DND-41 (cell line): ENCODE measurements around the gene ADAM33.

Experiments used
- EZH2 ChIP-seq: IDR thresholded peaks from 3 replicates; pipeline ENCODE4 v1.6.1; 2012; ENCODE audit warnings: borderline replicate concordance, low read depth, mild to moderate bottlenecking, moderate library complexity, low read length, inconsistent platforms; ENCODE audit not compliant: severe bottlenecking
- TF ChIP-seq, protein P1 (sequence below): IDR thresholded peaks from 2 replicates; pipeline ENCODE4 v1.5.1; 2012; ENCODE audit warnings: borderline replicate concordance, low read length, moderate library complexity, mild to moderate bottlenecking; ENCODE audit not compliant: poor library complexity, severe bottlenecking; ENCODE audit errors: extremely low read depth

DNA sequence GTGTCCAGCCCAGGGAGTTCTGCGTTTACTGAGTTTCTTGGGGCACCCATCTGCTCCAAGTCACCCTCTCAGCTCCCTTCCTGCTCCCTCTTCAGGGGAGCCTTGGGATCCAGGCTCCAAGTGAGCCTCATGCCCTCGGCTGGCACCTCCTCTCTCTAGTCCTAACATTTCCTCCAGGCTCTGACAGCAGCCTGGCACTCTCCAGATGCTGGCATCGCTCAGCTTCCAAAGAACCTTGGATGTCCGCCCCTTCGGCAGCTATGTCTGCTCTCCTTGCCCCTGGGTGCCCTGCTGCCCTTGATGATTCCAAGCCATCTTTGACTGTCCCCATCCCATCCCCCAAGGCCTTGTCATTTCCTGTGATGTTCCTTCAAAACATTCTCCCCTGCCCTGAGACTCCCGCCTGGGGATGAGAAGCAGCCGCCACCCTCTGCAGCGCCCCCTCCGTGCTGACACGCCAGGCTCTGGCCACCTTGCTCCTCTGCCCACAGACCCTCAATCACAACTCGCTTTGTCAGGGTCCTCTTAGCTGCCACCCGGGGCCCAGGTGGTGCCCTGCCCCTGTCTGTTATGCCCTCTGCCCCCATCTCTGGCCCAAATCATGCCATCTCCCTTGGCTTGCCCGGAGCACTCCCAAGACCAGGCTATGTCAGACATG is 12.0 kb downstream of the ADAM33 start:
- TF ChIP-seq, protein P1, sequence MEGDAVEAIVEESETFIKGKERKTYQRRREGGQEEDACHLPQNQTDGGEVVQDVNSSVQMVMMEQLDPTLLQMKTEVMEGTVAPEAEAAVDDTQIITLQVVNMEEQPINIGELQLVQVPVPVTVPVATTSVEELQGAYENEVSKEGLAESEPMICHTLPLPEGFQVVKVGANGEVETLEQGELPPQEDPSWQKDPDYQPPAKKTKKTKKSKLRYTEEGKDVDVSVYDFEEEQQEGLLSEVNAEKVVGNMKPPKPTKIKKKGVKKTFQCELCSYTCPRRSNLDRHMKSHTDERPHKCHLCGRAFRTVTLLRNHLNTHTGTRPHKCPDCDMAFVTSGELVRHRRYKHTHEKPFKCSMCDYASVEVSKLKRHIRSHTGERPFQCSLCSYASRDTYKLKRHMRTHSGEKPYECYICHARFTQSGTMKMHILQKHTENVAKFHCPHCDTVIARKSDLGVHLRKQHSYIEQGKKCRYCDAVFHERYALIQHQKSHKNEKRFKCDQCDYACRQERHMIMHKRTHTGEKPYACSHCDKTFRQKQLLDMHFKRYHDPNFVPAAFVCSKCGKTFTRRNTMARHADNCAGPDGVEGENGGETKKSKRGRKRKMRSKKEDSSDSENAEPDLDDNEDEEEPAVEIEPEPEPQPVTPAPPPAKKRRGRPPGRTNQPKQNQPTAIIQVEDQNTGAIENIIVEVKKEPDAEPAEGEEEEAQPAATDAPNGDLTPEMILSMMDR: no peak
- no peak for TF ChIP-seq EZH2
